ENCODE data around the gene TRIM65. TPM values are rescaled to one million over a fixed set of nuclear protein-coding genes. Genes with fewer than 3 reads are reported as not detected.
"Not testable (repeated sequence)": the region's sequence is repeated elsewhere in the genome, so short reads cannot be mapped to it uniquely, and the experiment has no call there.

Gene TRIM65
- total RNA-seq, 2 experiments from 2014 or later: 24.9 to 26.1 TPM

GRCh38 chr17:75868730-75869281 lies 27.9 kb downstream of the TRIM65 start:
- H3K27me3 Mint-ChIP-seq; DNase-seq; H3K36me3 Mint-ChIP-seq (ENCODE audit: low read depth); CTCF ChIA-PET; H3K27ac Mint-ChIP-seq; H3K9me3 Mint-ChIP-seq; H3K4me3 Mint-ChIP-seq: not testable (repeated sequence)
- POLR2A ChIA-PET: interaction anchor here (12.6 kb wide), 1 partner anchor 10 kb away, joined by 221 read pairs; the partner anchor contains the start of gene WBP2
- H3K4me1 Mint-ChIP-seq: peaks cover 40% of the 10 kb centered on the region

- ChIA-PET POLR2A (interaction anchor here (0.9 to 2.2 kb wide), 10 partner anchors 7 to 86 kb away, joined by 3 to 28 read pairs (median 6); partner anchors contain the start of genes TRIM47, TRIM65 and WBP2), CTCF (interaction anchor here (0.7 to 2.0 kb wide), 7 partner anchors 10 to 118 kb away, joined by 3 to 11 read pairs (median 4); partner anchors contain the start of genes TRIM47 and WBP2)
- H3K4me3 Mint-ChIP-seq; DNase-seq; H3K9me3 Mint-ChIP-seq; H3K36me3 Mint-ChIP-seq (ENCODE audit: low read depth); H3K27me3 Mint-ChIP-seq: not testable (repeated sequence)
- H3K4me1 Mint-ChIP-seq: peaks cover 28% of the 10 kb centered on the region
- H3K27ac Mint-ChIP-seq: peak overlapping the region; percentile 89
Measured at GRCh38 chr17:75865404-75866188, 31.2 kb downstream of the TRIM65 start.

GRCh38 chr17:75864887-75865286 lies 31.9 kb downstream of the TRIM65 start:
- not testable (repeated sequence) for H3K27me3 Mint-ChIP-seq; H3K9me3 Mint-ChIP-seq; H3K36me3 Mint-ChIP-seq (ENCODE audit: low read depth)
- Mint-ChIP-seq H3K4me3 (peak overlapping the region; percentile 43), H3K27ac (peak overlapping the region; percentile 89), H3K4me1 (peaks cover 28% of the 10 kb centered on the region)
- peak; percentile 38 for DNase-seq
- ChIA-PET POLR2A (interaction anchor here (0.9 to 2.2 kb wide), 11 partner anchors 8 to 380 kb away, joined by 3 to 28 read pairs (median 6); partner anchors contain the start of genes TRIM47, TRIM65 and WBP2), CTCF (interaction anchor here (0.7 to 2.0 kb wide), 10 partner anchors 10 to 117 kb away, joined by 3 to 11 read pairs (median 4); partner anchors contain the start of genes TRIM47 and WBP2)

GRCh38 chr17:75864448-75864871 lies 32.3 kb downstream of the TRIM65 start:
- H3K4me3 Mint-ChIP-seq: peak overlapping the region; percentile 43
- peak overlapping the region; percentile 89 for H3K27ac Mint-ChIP-seq
- POLR2A ChIA-PET: interaction anchor here (0.9 to 2.2 kb wide), 11 partner anchors 8 to 381 kb away, joined by 3 to 28 read pairs (median 6); partner anchors contain the start of genes TRIM47, TRIM65 and WBP2

GRCh38 chr17:75861927-75862317 lies 34.8 kb downstream of the TRIM65 start:
- CTCF ChIA-PET: interaction anchor here (1.1 to 8.8 kb wide), 11 partner anchors 11 to 100 kb away, joined by 3 to 91 read pairs (median 5); partner anchors contain the start of genes TRIM47 and UNC13D
- POLR2A ChIA-PET: interaction anchor here (1.1 to 10.2 kb wide), 5 partner anchors 13 to 97 kb away, joined by 3 to 221 read pairs (median 5); partner anchors contain the start of genes GALK1 and TRIM47
- no peak overlapping the region for H3K4me3 Mint-ChIP-seq
- no peak overlapping the region for H3K27ac Mint-ChIP-seq
- H3K4me1 Mint-ChIP-seq: peaks cover 47% of the 10 kb centered on the region
- no peaks in the 10 kb centered on the region for H3K27me3 Mint-ChIP-seq
- no peaks in the 10 kb centered on the region for H3K9me3 Mint-ChIP-seq
- DNase-seq: no peak
- H3K36me3 Mint-ChIP-seq (ENCODE audit: low read depth): no peaks in the 10 kb centered on the region

More at GRCh38 chr17:75864448-75864871, 32.3 kb downstream of the TRIM65 start:
- CTCF ChIA-PET: interaction anchor here (0.7 to 2.0 kb wide), 9 partner anchors 9 to 117 kb away, joined by 3 to 11 read pairs (median 4); partner anchors contain the start of genes TRIM47 and WBP2
- Mint-ChIP-seq H3K9me3 (no peaks in the 10 kb centered on the region), H3K27me3 (no peaks in the 10 kb centered on the region), H3K36me3 (ENCODE audit: low read depth) (no peaks in the 10 kb centered on the region), H3K4me1 (peaks cover 29% of the 10 kb centered on the region)
- DNase-seq: peak; percentile 76

GRCh38 chr17:75859358-75859757 lies 37.4 kb downstream of the TRIM65 start:
- ChIA-PET CTCF (interaction anchor here (1.1 to 8.8 kb wide), 4 partner anchors 14 to 45 kb away, joined by 3 to 91 read pairs (median 46); partner anchors contain the start of genes MRPL38 and UNC13D), POLR2A (interaction anchor here (0.8 to 10.2 kb wide), 6 partner anchors 16 to 454 kb away, joined by 3 to 221 read pairs (median 4); partner anchors contain the start of genes GRB2, TRIM47 and TRIM65)
- H3K9me3 Mint-ChIP-seq; H3K27me3 Mint-ChIP-seq; H3K36me3 Mint-ChIP-seq (ENCODE audit: low read depth); H3K4me3 Mint-ChIP-seq; DNase-seq: not testable (repeated sequence)
- peak overlapping the region; percentile 84 for H3K27ac Mint-ChIP-seq
- peaks cover 42% of the 10 kb centered on the region for H3K4me1 Mint-ChIP-seq

- Mint-ChIP-seq H3K4me1 (peaks cover 45% of the 10 kb centered on the region), H3K4me3 (no peak overlapping the region), H3K9me3 (no peaks in the 10 kb centered on the region), H3K27ac (peak overlapping the region; percentile 85), H3K27me3 (no peaks in the 10 kb centered on the region), H3K36me3 (ENCODE audit: low read depth) (peaks cover 8% of the 10 kb centered on the region)
- CTCF ChIA-PET: interaction anchor here (0.9 to 8.8 kb wide), 16 partner anchors 8 to 567 kb away, joined by 3 to 85 read pairs (median 6); partner anchors contain the start of genes MRPL38, SLC25A19, SRP68 and TRIM47
- POLR2A ChIA-PET: interaction anchor here (0.6 to 10.2 kb wide), 22 partner anchors 8 to 335 kb away, joined by 3 to 221 read pairs (median 6); partner anchors contain the start of genes GALK1, MRPL38, TRIM47 and TRIM65
- peak; percentile 26 for DNase-seq
Measured at GRCh38 chr17:75856062-75856756, 40.5 kb downstream of the TRIM65 start.

GRCh38 chr17:75855310-75856061 lies 41.3 kb downstream of the TRIM65 start, which contains the start of gene WBP2:
Gene WBP2, minus strand, starts transcription at chr17:75855335. Its CDS starts 38 bp downstream, at chr17:75855297.
- H3K4me3 Mint-ChIP-seq: no peak within 1 kb of the TSS

GRCh38 chr17:75854881-75855309 lies 41.9 kb downstream of the TRIM65 start:
- Mint-ChIP-seq H3K27me3 (no peaks in the 10 kb centered on the region), H3K4me3 (no peak overlapping the region), H3K4me1 (peaks cover 43% of the 10 kb centered on the region), H3K9me3 (no peaks in the 10 kb centered on the region), H3K27ac (no peak overlapping the region), H3K36me3 (ENCODE audit: low read depth) (peaks cover 16% of the 10 kb centered on the region)
- POLR2A ChIA-PET: interaction anchor here (0.6 to 10.2 kb wide), 26 partner anchors 10 to 409 kb away, joined by 3 to 221 read pairs (median 6); partner anchors contain the start of genes GALK1, TRIM47, TRIM65 and UNC13D
- CTCF ChIA-PET: interaction anchor here (0.7 to 8.8 kb wide), 22 partner anchors 9 to 565 kb away, joined by 3 to 85 read pairs (median 6); partner anchors contain the start of genes CDK3, MRPL38, SLC25A19 and SRP68
- no peak for DNase-seq

More at GRCh38 chr17:75855310-75856061, 41.3 kb downstream of the TRIM65 start, which contains the start of gene WBP2:
- Mint-ChIP-seq H3K27me3 (no peaks in the 10 kb centered on the region), H3K27ac (peak within 1 kb of the TSS; percentile 85), H3K4me1 (peaks cover 43% of the 10 kb centered on the region), H3K9me3 (no peaks in the 10 kb centered on the region), H3K36me3 (ENCODE audit: low read depth) (peaks cover 14% of the 10 kb centered on the region)
- POLR2A ChIA-PET: interaction anchor here (0.6 to 10.2 kb wide), 29 partner anchors 9 to 768 kb away, joined by 3 to 221 read pairs (median 4); partner anchors contain the start of genes GALK1, MRPL38, TRIM47 and TRIM65
- CTCF ChIA-PET: interaction anchor here (0.7 to 8.8 kb wide), 23 partner anchors 9 to 566 kb away, joined by 3 to 85 read pairs (median 6); partner anchors contain the start of genes CDK3, MRPL38, SLC25A19 and SRP68
- peak; percentile 98 for DNase-seq

- Mint-ChIP-seq H3K27me3 (no peaks in the 10 kb centered on the region), H3K4me3 (no peak overlapping the region), H3K4me1 (peaks cover 42% of the 10 kb centered on the region), H3K27ac (no peak overlapping the region), H3K9me3 (no peaks in the 10 kb centered on the region), H3K36me3 (ENCODE audit: low read depth) (peaks cover 21% of the 10 kb centered on the region)
- ChIA-PET CTCF (interaction anchor here (0.7 to 8.8 kb wide), 10 partner anchors 9 to 434 kb away, joined by 3 to 85 read pairs (median 10); partner anchors contain the start of genes TRIM65 and UNC13D), POLR2A (interaction anchor here (1.1 to 10.2 kb wide), 14 partner anchors 9 to 149 kb away, joined by 3 to 221 read pairs (median 10); partner anchors contain the start of genes GALK1, TRIM47, TRIM65 and UNC13D)
- DNase-seq: no peak
Measured at GRCh38 chr17:75854101-75854748, 42.5 kb downstream of the TRIM65 start.

Measured in activated CD4-positive, alpha-beta memory T cell treated with anti-CD3 and anti-CD28 coated beads, Interleukin-2, amount 10 ng/mL, durations not matched to agents 7 days and 5 days (primary cell).